DMS 273 (cell line): ENCODE data around the gene KMT2A.
"Not testable (repeated sequence)": the region's sequence is repeated elsewhere in the genome, so short reads cannot be mapped to it uniquely, and the experiment has no call there.

Source experiments
- DNase-seq: peaks from one replicate; lab custom pipeline; 2025; ENCODE audit not compliant: unreplicated experiment; lab: John Stamatoyannopoulos, UW

KMT2A gene

DNA sequence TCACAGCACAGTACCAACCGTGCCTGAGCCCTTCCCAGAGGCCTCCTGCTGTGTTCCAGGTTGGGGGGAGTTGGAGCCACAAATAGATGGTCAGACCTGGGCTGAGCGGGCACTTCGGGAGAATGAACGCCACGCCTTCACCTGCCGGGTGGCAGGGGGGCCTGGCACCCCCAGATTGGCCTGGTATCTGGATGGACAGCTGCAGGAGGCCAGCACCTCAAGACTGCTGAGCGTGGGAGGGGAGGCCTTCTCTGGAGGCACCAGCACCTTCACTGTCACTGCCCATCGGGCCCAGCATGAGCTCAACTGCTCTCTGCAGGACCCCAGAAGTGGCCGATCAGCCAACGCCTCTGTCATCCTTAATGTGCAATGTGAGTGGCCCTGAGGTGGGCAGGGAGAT, 95.8 kb downstream of the KMT2A start:
- DNase-seq = no peak

- no peak for DNase-seq
These were observed 96.8 kb downstream of the KMT2A start for GRCh38 chr11:118532852-118533768.

DNA sequence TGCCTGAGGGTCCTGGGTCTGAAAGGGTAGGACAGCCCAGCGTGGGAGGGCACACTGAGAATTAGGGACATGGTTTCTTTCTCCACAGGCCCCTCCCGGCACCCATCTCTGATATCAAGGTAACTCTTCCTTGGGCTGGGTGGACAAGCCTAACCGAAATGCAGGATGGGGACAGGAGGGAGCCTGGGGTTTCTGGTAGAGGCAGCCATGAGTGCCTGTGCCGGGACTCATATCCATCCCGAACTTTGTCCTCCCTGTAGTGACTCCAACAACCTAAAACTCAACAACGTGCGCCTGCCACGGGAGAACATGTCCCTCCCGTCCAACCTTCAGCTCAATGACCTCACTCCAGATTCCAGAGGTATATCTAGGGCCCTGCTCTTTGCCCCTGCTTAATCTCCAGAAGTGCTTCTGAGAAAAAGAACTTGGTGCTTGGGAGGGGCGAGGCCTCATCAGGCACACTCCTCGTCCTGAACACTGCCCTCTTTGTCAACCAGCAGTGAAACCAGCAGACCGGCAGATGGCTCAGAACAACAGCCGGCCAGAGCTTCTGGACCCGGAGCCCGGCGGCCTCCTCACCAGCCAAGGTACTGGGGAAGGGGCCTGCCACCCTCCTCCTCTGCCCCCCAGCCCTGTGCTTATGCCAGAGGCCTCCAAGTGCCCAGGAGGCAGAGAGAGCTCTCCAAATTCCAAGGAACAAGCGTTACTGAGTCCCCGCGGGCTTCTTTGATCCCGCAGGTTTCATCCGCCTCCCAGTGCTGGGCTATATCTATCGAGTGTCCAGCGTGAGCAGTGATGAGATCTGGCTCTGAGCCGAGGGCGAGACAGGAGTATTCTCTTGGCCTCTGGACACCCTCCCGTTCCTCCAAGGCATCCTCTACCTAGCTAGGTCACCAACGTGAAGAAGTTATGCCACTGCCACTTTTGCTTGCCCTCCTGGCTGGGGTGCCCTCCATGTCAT, 97.8 kb downstream of the KMT2A start:
- peak; percentile 39 for DNase-seq

- no peak for DNase-seq
These were observed 99.0 kb downstream of the KMT2A start for GRCh38 chr11:118535261-118535660.

GRCh38 chr11:118536726-118537125, 100.4 kb downstream of the KMT2A start:
- no peak for DNase-seq

DNA sequence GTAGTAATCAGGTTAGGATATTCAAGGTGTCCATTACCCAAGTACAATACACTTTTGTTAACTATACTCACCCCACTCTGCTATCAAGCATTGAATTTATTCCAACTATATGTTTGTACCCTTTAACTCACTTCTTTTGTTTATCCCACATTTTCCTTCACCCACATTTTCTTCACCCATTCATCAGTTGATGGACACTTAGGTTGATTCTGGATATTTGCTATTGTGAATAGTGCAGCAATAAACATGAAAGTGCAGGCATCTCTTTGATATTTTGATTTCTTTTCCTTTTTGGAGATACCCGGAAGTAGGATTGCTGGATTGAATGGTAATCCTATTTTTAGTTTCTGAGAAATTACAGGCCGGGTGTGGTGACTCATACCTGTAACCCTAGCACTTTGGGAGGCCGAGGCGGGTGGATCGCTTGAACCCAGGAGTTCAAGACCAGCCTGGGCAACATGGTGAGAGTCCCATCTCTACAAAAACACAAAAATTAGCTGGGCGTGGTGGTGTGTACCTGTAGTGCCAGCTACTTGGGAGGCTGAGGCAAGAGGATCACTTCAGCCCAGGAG, 101.2 kb downstream of the KMT2A start:
- no peak for DNase-seq

DNA sequence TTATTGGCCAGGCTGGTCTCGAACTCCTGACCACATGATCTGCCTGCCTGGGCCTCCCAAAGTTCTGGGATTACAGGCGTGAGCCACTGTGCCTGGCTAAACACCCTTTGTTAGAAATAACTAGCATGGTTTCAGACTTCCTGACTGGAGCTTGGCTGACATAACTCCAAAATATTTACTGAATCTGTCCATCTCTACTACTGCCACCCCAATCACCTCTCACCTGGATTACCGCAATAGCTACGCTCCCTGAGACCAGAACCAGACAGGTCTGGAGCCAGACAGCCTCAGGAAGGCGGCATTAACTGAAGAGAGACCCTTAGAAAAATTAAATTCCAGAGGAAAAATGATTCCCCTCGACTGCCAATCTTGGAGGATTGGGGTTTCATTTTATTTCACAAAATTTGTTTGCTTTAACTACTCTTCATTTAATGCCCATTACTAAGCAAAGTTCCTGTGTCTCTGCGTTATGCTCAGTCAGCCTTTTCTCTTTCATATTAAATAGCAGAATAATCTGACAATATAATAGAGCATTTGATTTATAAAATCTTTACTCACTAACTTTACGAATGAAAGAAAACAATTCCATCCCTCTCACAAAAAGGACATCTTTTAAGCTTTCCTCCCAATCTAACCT, 107.8 kb downstream of the KMT2A start:
- no peak for DNase-seq

- no peak for DNase-seq
These were observed 108.3 kb downstream of the KMT2A start for GRCh38 chr11:118544647-118545010.

DNA sequence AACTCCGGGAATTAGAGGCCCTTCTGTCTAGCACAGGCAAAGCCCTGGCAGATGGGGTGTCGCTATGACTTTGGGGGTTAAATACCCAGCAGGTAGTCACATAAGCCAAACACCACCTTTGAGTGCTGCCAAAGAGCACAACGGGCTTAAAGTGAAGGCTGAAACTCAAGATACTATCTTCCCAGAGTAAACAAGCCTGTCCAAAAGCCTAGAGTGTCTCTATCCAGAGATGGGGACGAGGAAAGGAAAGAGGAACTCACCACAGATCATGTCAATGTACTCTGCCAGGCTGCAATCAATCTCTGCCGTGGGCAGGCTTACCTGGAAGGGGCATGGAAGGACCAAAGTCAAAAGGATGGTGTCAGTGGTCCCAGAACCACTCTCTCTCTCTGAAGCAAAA, 109.2 kb downstream of the KMT2A start:
- no peak for DNase-seq

- DNase-seq = no peak
These were observed 110.8 kb downstream of the KMT2A start for GRCh38 chr11:118547132-118547531.

- DNase-seq = no peak
These were observed 116.0 kb downstream of the KMT2A start for GRCh38 chr11:118552341-118552740.

DNA sequence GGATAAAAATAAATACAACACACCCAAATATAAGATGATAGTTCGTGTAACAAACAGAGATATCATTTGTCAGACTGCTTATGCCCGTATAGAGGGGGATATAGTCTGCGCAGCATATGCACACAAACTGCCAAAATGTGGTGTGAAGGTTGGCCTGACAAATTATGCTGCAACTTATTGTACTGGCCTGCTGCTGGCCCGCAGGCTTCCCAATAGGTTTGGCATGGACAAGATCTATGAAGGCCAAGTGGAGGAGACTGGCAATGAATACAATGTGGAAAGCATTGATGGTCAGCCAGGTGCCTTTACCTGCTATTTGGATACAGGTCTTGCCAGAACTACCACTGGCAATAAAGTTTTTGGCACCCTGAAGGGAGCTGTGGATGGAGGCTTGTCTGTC, 124.5 kb downstream of the KMT2A start:
- no peak for DNase-seq

- DNase-seq = peak; percentile 8
These were observed 128.8 kb downstream of the KMT2A start for GRCh38 chr11:118565051-118565450.

DNA sequence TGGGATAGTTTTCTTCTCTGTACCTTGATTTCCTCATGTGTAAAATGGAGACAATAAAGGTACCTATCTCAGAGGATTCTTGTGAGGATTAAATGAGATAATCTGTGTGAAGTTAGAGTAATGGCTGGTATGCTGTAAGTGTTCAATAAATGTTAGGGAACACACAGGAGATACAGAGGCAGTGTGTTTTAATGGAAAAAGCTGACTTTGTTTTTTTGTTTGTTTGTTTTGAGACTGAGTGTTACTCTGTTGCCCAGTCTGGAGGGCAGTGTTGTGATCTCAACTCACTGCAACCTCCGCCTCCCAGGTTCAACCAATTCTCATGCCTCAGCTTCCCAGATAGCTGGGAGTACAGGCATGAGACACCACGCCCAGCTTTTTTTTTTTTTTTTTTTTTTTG, 133.4 kb downstream of the KMT2A start:
- DNase-seq = no peak

GRCh38 chr11:118570787-118571186, 134.5 kb downstream of the KMT2A start:
- no peak for DNase-seq

GRCh38 chr11:118571701-118572060, 135.4 kb downstream of the KMT2A start:
- not testable (repeated sequence) for DNase-seq

GRCh38 chr11:118572061-118572980, 136.0 kb downstream of the KMT2A start, which contains the start of gene ARCN1:
Gene ARCN1 (plus strand): TSS chr11:118572409. CDS start chr11:118572548, 139 bp downstream.
- peak; percentile 86 for DNase-seq

DNA sequence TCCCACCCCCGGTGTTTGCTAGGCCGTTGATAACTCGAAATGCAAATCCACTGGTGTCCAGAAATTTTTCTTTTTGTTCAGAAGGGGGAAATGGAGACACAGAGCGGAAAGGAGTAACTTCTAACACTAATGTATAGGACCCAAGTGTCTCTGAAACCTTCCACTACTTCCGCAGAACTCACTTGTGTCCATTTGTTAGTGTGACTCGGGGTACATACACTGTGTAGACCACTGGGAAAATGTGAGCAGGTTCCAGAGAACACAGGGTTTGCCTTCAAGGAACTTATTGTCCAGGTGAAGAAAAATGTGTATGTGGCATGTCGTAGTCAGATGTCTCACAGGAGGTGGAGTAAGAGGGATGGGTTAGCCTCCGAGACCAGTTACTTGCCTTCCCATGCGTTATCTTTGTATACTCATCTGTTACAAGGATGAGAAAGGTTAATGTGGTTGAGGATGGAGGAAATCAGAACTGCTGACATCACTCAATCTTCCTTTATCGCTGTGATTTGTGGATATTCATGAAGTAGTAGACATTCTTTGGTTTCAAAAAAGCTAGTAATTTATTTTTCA, 136.8 kb downstream of the KMT2A start:
- peak; percentile 42 for DNase-seq

GRCh38 chr11:118574636-118575035, 138.3 kb downstream of the KMT2A start:
- DNase-seq = no peak
